ENCODE data around the gene GUK1.

Gene GUK1

GRCh38 chr1:228131766-228132165 is 8.3 kb upstream of the GUK1 start:
- no peak for DNase-seq (ENCODE audit: low spot score)

GRCh38 chr1:228134591-228134990 is 5.5 kb upstream of the GUK1 start:
- no peak for DNase-seq (ENCODE audit: low spot score)

GRCh38 chr1:228136901-228137300 is 3.2 kb upstream of the GUK1 start:
- DNase-seq (ENCODE audit: low spot score), result no peak

- no peak for DNase-seq (ENCODE audit: low spot score)
Observed at GRCh38 chr1:228139406-228139930, 611 bp upstream of the GUK1 start.

- DNase-seq (ENCODE audit: low spot score), result no peak
Observed at GRCh38 chr1:228140724-228141225, 696 bp downstream of the GUK1 start.

- DNase-seq (ENCODE audit: low spot score), result peak; percentile 63
Observed at GRCh38 chr1:228141226-228142044, 1.4 kb downstream of the GUK1 start.

GRCh38 chr1:228142155-228142691 is 2.1 kb downstream of the GUK1 start:
- no peak for DNase-seq (ENCODE audit: low spot score)

- DNase-seq (ENCODE audit: low spot score), result no peak
Observed at GRCh38 chr1:228142701-228143136, 2.6 kb downstream of the GUK1 start.

- DNase-seq (ENCODE audit: low spot score), result no peak
Observed at GRCh38 chr1:228143480-228144192, 3.6 kb downstream of the GUK1 start.

- DNase-seq (ENCODE audit: low spot score), result no peak
Observed at GRCh38 chr1:228144193-228144992, 4.3 kb downstream of the GUK1 start.

- DNase-seq (ENCODE audit: low spot score), result no peak
Observed at GRCh38 chr1:228144993-228145343, 4.9 kb downstream of the GUK1 start.

GRCh38 chr1:228145463-228146416 is 5.7 kb downstream of the GUK1 start:
- DNase-seq (ENCODE audit: low spot score), result no peak

GRCh38 chr1:228146417-228147150 is 6.5 kb downstream of the GUK1 start:
- no peak for DNase-seq (ENCODE audit: low spot score)

GRCh38 chr1:228147151-228147693 is 7.1 kb downstream of the GUK1 start:
- DNase-seq (ENCODE audit: low spot score), result no peak

GRCh38 chr1:228147768-228148167 is 7.7 kb downstream of the GUK1 start:
- DNase-seq (ENCODE audit: low spot score), result no peak

- no peak for DNase-seq (ENCODE audit: low spot score)
Observed at GRCh38 chr1:228148196-228148861, 8.2 kb downstream of the GUK1 start.

GRCh38 chr1:228148935-228149405 is 8.9 kb downstream of the GUK1 start:
- DNase-seq (ENCODE audit: low spot score), result no peak

GRCh38 chr1:228149406-228150119 is 9.5 kb downstream of the GUK1 start, which contains the start of gene GJC2:
Gene GJC2 (plus strand): TSS chr1:228149930. CDS start chr1:228157759, 7,829 bp downstream.
- peak; percentile 67 for DNase-seq (ENCODE audit: low spot score)
